Fibroblast of the aortic adventitia (primary cell): ENCODE measurements around the gene DCDC2B. TPM values are rescaled to one million over a fixed set of nuclear protein-coding genes. Genes with fewer than 3 reads are reported as not detected.
"Not testable (repeated sequence)": the region's sequence is repeated elsewhere in the genome, so short reads cannot be mapped to it uniquely, and the experiment has no call there.

Source experiments
- DNase-seq: peaks from one replicate; pipeline ENCODE4 v3.0.0-alpha.2; 2010; ENCODE audit warnings: low read depth
- H3K4me3 ChIP-seq: 2 replicates; pipeline ENCODE4 v1.5.1; 2011; ENCODE audit warnings: low read depth, mild to moderate bottlenecking, control low read depth, low read length, moderate library complexity
- total RNA-seq: library from RNA; depleted of rRNA; stranded (reverse); fragments of >200 nt; gene quantifications from 2 replicates; pipeline ENCODE4 v1.2.3, GENCODE V29; 2012; ENCODE audit warnings: low replicate concordance
- TF ChIP-seq, protein P1 (sequence below): IDR thresholded peaks from 2 replicates; pipeline ENCODE4 v1.5.1; 2011; ENCODE audit warnings: mild to moderate bottlenecking, low read length, control low read depth, inconsistent platforms; ENCODE audit not compliant: insufficient read depth

Gene DCDC2B
- total RNA-seq, 1 donor, result not detected

GRCh38 chr1:32256473-32257226, 47.8 kb downstream of the DCDC2B start:
- TF ChIP-seq, protein P1, sequence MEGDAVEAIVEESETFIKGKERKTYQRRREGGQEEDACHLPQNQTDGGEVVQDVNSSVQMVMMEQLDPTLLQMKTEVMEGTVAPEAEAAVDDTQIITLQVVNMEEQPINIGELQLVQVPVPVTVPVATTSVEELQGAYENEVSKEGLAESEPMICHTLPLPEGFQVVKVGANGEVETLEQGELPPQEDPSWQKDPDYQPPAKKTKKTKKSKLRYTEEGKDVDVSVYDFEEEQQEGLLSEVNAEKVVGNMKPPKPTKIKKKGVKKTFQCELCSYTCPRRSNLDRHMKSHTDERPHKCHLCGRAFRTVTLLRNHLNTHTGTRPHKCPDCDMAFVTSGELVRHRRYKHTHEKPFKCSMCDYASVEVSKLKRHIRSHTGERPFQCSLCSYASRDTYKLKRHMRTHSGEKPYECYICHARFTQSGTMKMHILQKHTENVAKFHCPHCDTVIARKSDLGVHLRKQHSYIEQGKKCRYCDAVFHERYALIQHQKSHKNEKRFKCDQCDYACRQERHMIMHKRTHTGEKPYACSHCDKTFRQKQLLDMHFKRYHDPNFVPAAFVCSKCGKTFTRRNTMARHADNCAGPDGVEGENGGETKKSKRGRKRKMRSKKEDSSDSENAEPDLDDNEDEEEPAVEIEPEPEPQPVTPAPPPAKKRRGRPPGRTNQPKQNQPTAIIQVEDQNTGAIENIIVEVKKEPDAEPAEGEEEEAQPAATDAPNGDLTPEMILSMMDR, result no peak
- H3K4me3 ChIP-seq, result no peak overlapping the region
- DNase-seq, result no peak

- no peak for DNase-seq
- TF ChIP-seq, protein P1, result no peak
- H3K4me3 ChIP-seq, result no peak overlapping the region
Observed at GRCh38 chr1:32257227-32257508, 48.3 kb downstream of the DCDC2B start.

DNA sequence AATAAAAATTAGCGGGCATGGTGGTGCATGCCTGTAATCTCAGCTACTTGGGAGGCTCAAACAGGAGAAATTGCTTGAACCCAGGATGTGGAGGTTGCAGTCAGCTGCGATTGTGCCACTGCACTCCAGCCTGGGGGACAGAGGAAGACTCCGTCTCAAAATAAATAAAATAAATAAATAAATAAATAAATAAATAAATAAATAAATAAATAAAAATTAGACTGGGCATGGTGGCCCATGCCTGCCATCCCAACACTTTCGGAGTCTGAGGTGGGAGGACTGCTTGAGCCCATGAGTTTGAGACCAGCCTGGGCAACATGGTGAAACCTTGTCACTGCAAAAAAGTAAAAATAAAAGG, 54.3 kb downstream of the DCDC2B start:
- H3K4me3 ChIP-seq, DNase-seq: not testable (repeated sequence)

DNA sequence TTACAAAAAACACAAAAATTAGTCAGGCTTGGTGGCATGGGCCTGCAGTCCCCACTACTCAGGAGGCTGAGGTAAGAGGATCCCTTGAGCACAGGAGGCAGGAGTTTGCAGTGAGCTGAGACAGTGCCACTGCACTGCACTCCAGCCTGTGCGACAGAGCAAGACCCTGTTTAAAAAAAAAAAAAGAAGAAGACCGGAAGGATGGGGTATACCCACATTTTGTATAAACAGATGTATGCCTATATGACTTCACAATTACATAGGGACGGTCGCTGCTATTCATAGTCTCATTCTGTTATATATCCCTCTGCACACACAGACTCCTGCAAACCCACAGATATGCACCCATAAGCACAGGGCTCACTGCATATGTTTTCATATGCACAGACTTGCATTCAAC, 54.9 kb downstream of the DCDC2B start:
- TF ChIP-seq, protein P1, result no peak
- DNase-seq, result no peak
- H3K4me3 ChIP-seq, result no peak overlapping the region

Other genes with a start within 250 kb of the DCDC2B start
- gene KHDRBS1, start 195.2 kb upstream of the DCDC2B start, total RNA-seq, result 43.1 and 53.8 TPM in 2 replicates
- 3.3 and 9.0 TPM in 2 replicates for gene TMEM39B, start 136.2 kb upstream of the DCDC2B start, total RNA-seq
- 42.4 and 56.2 TPM in 2 replicates for gene KPNA6, start 101.0 kb upstream of the DCDC2B start, total RNA-seq
- 39.7 and 98.0 TPM in 2 replicates for gene TXLNA, start 29.4 kb upstream of the DCDC2B start, total RNA-seq
- 6.0 and 16.1 TPM in 2 replicates for gene CCDC28B, start 8.5 kb upstream of the DCDC2B start, total RNA-seq
- 0.41 and 2.3 TPM in 2 replicates for gene IQCC, start 3.4 kb upstream of the DCDC2B start, total RNA-seq
- gene TMEM234, start 13.3 kb downstream of the DCDC2B start, total RNA-seq, result 18.3 and 21.0 TPM in 2 replicates
- 217 and 284 TPM in 2 replicates for gene EIF3I, start 13.3 kb downstream of the DCDC2B start, total RNA-seq
- gene FAM167B, start 38.1 kb downstream of the DCDC2B start, total RNA-seq, result 1.4 and 2.1 TPM in 2 replicates
- not detected in 2 replicates for gene LCK, start 42.2 kb downstream of the DCDC2B start, total RNA-seq
- gene HDAC1, start 83.0 kb downstream of the DCDC2B start, total RNA-seq, result 42.9 and 95.8 TPM in 2 replicates
- 14.4 and 106 TPM in 2 replicates for gene MARCKSL1, start 127.1 kb downstream of the DCDC2B start, total RNA-seq
- gene FAM229A, start 153.4 kb downstream of the DCDC2B start, total RNA-seq, result 1.6 and 1.7 TPM in 2 replicates
- 1.2 and 2.3 TPM in 2 replicates for gene TSSK3, start 153.4 kb downstream of the DCDC2B start, total RNA-seq
- gene BSDC1, start 185.4 kb downstream of the DCDC2B start, total RNA-seq, result 47.6 and 52.3 TPM in 2 replicates